Endothelial cell of umbilical vein (primary cell): Measurements from ENCODE around the gene NUP62. TPM values are rescaled to one million over a fixed set of nuclear protein-coding genes. Genes with fewer than 3 reads are reported as not detected.

Experiments
- BruUV-seq: library from RNA; stranded (reverse); fragments of 400-500 nt; replicated peaks from 2 replicates; lab custom pipeline; 2021; lab: Mats Ljungman, UMichigan
- CTCF ChIA-PET: fragments of 300-600, 350-600 bp; sonication (Branson Sonifier 250); formaldehyde crosslinking; loops from one replicate; lab custom pipeline; 2021; ENCODE audit warnings: antibody characterized with exemption, inconsistent platforms; lab: Charles Lee
- POLR2A ChIA-PET: fragments of 300-600, 350-600 bp; sonication (Branson Sonifier 250); formaldehyde crosslinking; loops from one replicate; lab custom pipeline; 2021; ENCODE audit warnings: antibody characterized with exemption, inconsistent platforms; lab: Charles Lee
- DNase-seq: peaks from one replicate; pipeline ENCODE4 v3.0.0-alpha.2; 2011; ENCODE audit warnings: low read depth, low spot score
- FAIRE-seq: peaks from 2 replicates; lab custom pipeline; 2011; peaks lifted over from hg19 to GRCh38; lab: Jason Lieb, UNC
- H2AFZ ChIP-seq: 2 replicates; pipeline ENCODE4 v1.6.0; 2012; ENCODE audit warnings: low read depth, low read length, control low read depth, inconsistent platforms
- H3K27ac ChIP-seq: 2 replicates; pipeline ENCODE4 v1.5.1; 2011; ENCODE audit warnings: low read depth, mild to moderate bottlenecking, control low read depth, low read length, moderate library complexity; ENCODE audit not compliant: insufficient read depth
- H3K27me3 ChIP-seq, 2 experiments: 2 replicates each; pipeline versions ENCODE4 v1.6.0 to v1.6.1; 2011; ENCODE audit warnings: low read length in 2 of 2, mixed read lengths in 1 of 2; ENCODE audit not compliant: control insufficient read depth in 2 of 2, insufficient read depth in 2 of 2
- H3K36me3 ChIP-seq, 2 experiments: 2 replicates in 1 of 2; 3 replicates in 1 of 2; pipeline ENCODE4 v1.5.1; 2011; ENCODE audit warnings: low read length in 2 of 2, mild to moderate bottlenecking in 1 of 2, moderate library complexity in 1 of 2; ENCODE audit not compliant: control insufficient read depth in 2 of 2, insufficient read depth in 2 of 2; ENCODE audit errors: extremely low read depth in 1 of 2
- H3K4me1 ChIP-seq: 3 replicates; pipeline ENCODE4 v1.5.1; 2011; ENCODE audit warnings: mild to moderate bottlenecking, low read length; ENCODE audit not compliant: control insufficient read depth, insufficient read depth; ENCODE audit errors: extremely low read depth
- H3K4me2 ChIP-seq: 2 replicates; pipeline ENCODE4 v1.6.1; 2011; ENCODE audit warnings: low read length, control low read depth, mixed read lengths; ENCODE audit not compliant: insufficient read depth
- H3K4me3 ChIP-seq, 3 experiments: fragments of 200-600 bp in 1 of 3; sonication (generic), shearing (Covaris generic) in 1 of 3; replicated peaks in 1 of 3; 2 replicates each; pipeline ENCODE4 v1.5.1; 2011 to 2016; ENCODE audit warnings: control low read depth in 3 of 3, low read length in 3 of 3, mild to moderate bottlenecking in 2 of 3, inconsistent platforms in 1 of 3, low read depth in 1 of 3, moderate library complexity in 1 of 3; ENCODE audit not compliant: insufficient read depth in 1 of 3
- H3K79me2 ChIP-seq: 2 replicates; pipeline ENCODE4 v1.6.0; 2012; ENCODE audit warnings: low read length, inconsistent platforms; ENCODE audit not compliant: control insufficient read depth, insufficient read depth
- H3K9ac ChIP-seq: replicated peaks from 2 replicates; pipeline ENCODE3; 2011; ENCODE audit warnings: low read length, control low read depth; ENCODE audit not compliant: insufficient read depth; ENCODE audit errors: extremely low read depth
- H3K9me1 ChIP-seq: replicated peaks from 3 replicates; pipeline ENCODE4 v1.6.0; 2011; ENCODE audit warnings: mild to moderate bottlenecking, low read length; ENCODE audit not compliant: control insufficient read depth, insufficient read depth; ENCODE audit errors: extremely low read depth
- H3K9me3 ChIP-seq: replicated peaks from 2 replicates; pipeline ENCODE4 v1.5.1; 2012; ENCODE audit warnings: low read length, inconsistent platforms; ENCODE audit not compliant: control insufficient read depth, insufficient read depth
- H4K20me1 ChIP-seq: replicated peaks from 2 replicates; pipeline ENCODE3; 2011; ENCODE audit warnings: mild to moderate bottlenecking, low read length; ENCODE audit not compliant: control insufficient read depth, insufficient read depth; ENCODE audit errors: extremely low read depth
- CTCF ChIP-seq, 2 donors: IDR thresholded peaks; 1 replicate in 1 of 2; 2 replicates in 1 of 2; pipeline ENCODE4 v1.5.1; 2011; ENCODE audit warnings: low read length in 2 of 2, mild to moderate bottlenecking in 2 of 2, moderate library complexity in 2 of 2, control low read depth in 1 of 2, inconsistent platforms in 1 of 2, low read depth in 1 of 2; ENCODE audit not compliant: insufficient read depth in 1 of 2; ENCODE audit errors: extremely low read depth in 1 of 2
- EZH2 ChIP-seq: IDR thresholded peaks from 2 replicates; pipeline ENCODE4 v1.6.1; 2012; ENCODE audit warnings: borderline replicate concordance, low read depth, mild to moderate bottlenecking, moderate library complexity, low read length, inconsistent platforms; ENCODE audit not compliant: severe bottlenecking
- FOS ChIP-seq: IDR thresholded peaks from 2 replicates; pipeline ENCODE4 v1.6.1; 2011; ENCODE audit warnings: mild to moderate bottlenecking, low read length, moderate library complexity, borderline replicate concordance; ENCODE audit not compliant: insufficient read depth
- GATA2 ChIP-seq: IDR thresholded peaks from 2 replicates; pipeline ENCODE4 v1.7.0; 2011; ENCODE audit warnings: low read depth, mild to moderate bottlenecking, moderate library complexity, mixed read lengths, low read length; ENCODE audit not compliant: insufficient read length, insufficient read depth
- JUN ChIP-seq: IDR thresholded peaks from 2 replicates; pipeline ENCODE4 v1.6.1; 2011; ENCODE audit warnings: borderline replicate concordance, low read depth; ENCODE audit not compliant: insufficient read length, insufficient read depth
- MAX ChIP-seq: IDR thresholded peaks from 2 replicates; pipeline ENCODE4 v1.6.1; 2011; ENCODE audit not compliant: insufficient read depth, insufficient read length
- MYC ChIP-seq: IDR thresholded peaks from one replicate; pipeline ENCODE4 v1.6.1; 2011; ENCODE audit warnings: mild to moderate bottlenecking, low read depth, low read length
- POLR2A ChIP-seq: IDR thresholded peaks from 2 replicates; pipeline ENCODE4 v1.6.1; 2012; ENCODE audit warnings: low read depth, mild to moderate bottlenecking, control low read depth, low read length
- POLR2AphosphoS5 ChIP-seq: IDR thresholded peaks from 2 replicates; pipeline ENCODE4 v1.6.1; 2012; ENCODE audit warnings: low read depth, mild to moderate bottlenecking, control low read depth, low read length, moderate library complexity; ENCODE audit not compliant: insufficient read depth
- dilution Hi-C: fragments of 300-500 bp; cut with MboI; formaldehyde crosslinking; loops from one replicate; pipeline ENCODE4 v1.15.0; 2019; ENCODE audit warnings: low sequenced_read_pairs; ENCODE audit not compliant: extremely low pct_ligation_motif_present
- intact Hi-C: fragments of 100-400 bp; cut with micrococcal nuclease; formaldehyde crosslinking; loops from one replicate; pipeline ENCODE4 v1.10.0; 2022
- polyA plus RNA-seq, 4 experiments: library from polyadenylated mRNA; depleted of rRNA in 3 of 4; stranded (reverse) in 3 of 4; unstranded in 1 of 4; fragments of >200 nt; gene quantifications; 2 replicates each; pipeline versions ENCODE4 v1.2.1 to v1.2.3, GENCODE V29; 2011 to 2012; ENCODE audit warnings: missing spikeins in 1 of 4
- total RNA-seq: library from RNA; stranded (reverse); gene quantifications from 2 replicates; pipeline ENCODE4 v1.2.3, GENCODE V29; 2021

Gene NUP62
- total and polyA plus RNA-seq, 2 donors (not counting 3 experiments of a cell fraction or from before 2014, with no cell fraction given), result 32.0 to 93.7 TPM

GRCh38 chr19:49884760-49885159 is 44.5 kb downstream of the NUP62 start:
- ChIA-PET POLR2A (no interaction called here), CTCF (no interaction called here)
- no peaks in the 10 kb centered on the region for H3K9me1 ChIP-seq
- intact Hi-C loops, result no loop called here
- TF ChIP-seq MAX (no peak), POLR2AphosphoS5 (no peak), CTCF (IDR thresholded peaks at IDR 0.05; ENCODE audit: extremely low read depth in 1 of 2, insufficient read depth in 1 of 2, low read depth in 1 of 2, low read length in 2 of 2) (no peak), MYC (no peak), POLR2A (no peak), GATA2 (no peak)
- no peak overlapping the region for H2AFZ ChIP-seq
- no peaks in the 10 kb centered on the region for H3K27me3 ChIP-seq
- H3K9me3 ChIP-seq, result no peaks in the 10 kb centered on the region
- no peaks in the 10 kb centered on the region for H3K4me1 ChIP-seq
- dilution Hi-C loops, result no loop called here
- H3K27ac ChIP-seq, result no peak overlapping the region
- no peak overlapping the region for H3K4me3 ChIP-seq
- BruUV-seq, result no TSS peak
- H3K79me2 ChIP-seq, result no peaks in the 10 kb centered on the region
- H3K4me2 ChIP-seq, result no peak overlapping the region
- DNase-seq, result no peak
- no peaks in the 10 kb centered on the region for H4K20me1 ChIP-seq
- no peak for FAIRE-seq
- no peak overlapping the region for H3K9ac ChIP-seq
- H3K36me3 ChIP-seq, result peaks cover 18 to 45% of the 10 kb centered on the region in 2 experiments

- Histone ChIP-seq H3K4me3 (no peak overlapping the region), H3K9me1 (no peaks in the 10 kb centered on the region), H4K20me1 (no peaks in the 10 kb centered on the region), H3K4me1 (no peaks in the 10 kb centered on the region), H3K4me2 (no peak overlapping the region), H3K27ac (no peak overlapping the region), H3K36me3 (peaks cover 18 to 45% of the 10 kb centered on the region in 2 experiments), H2AFZ (no peak overlapping the region), H3K79me2 (no peaks in the 10 kb centered on the region), H3K9me3 (no peaks in the 10 kb centered on the region), H3K9ac (no peak overlapping the region), H3K27me3 (no peaks in the 10 kb centered on the region)
- DNase-seq (no peak), FAIRE-seq (no peak)
- dilution Hi-C loops, result no loop called here
- ChIA-PET CTCF (no interaction called here), POLR2A (no interaction called here)
- intact Hi-C loops, result no loop called here
- BruUV-seq, result no TSS peak
- TF ChIP-seq POLR2AphosphoS5 (no peak), MAX (no peak), POLR2A (no peak), GATA2 (no peak), CTCF (IDR thresholded peaks at IDR 0.05; ENCODE audit: extremely low read depth in 1 of 2, insufficient read depth in 1 of 2, low read depth in 1 of 2, low read length in 2 of 2) (no peak), FOS (no peak), EZH2 (no peak), JUN (no peak), MYC (no peak)
Measured at GRCh38 chr19:49884109-49884508, 45.2 kb downstream of the NUP62 start.
